DMS53 treated with DMSO at 0.1 percent for 48 hours (cell line): Measurements from ENCODE around the gene DENND4C.
"Not testable (repeated sequence)": the region's sequence is repeated elsewhere in the genome, so short reads cannot be mapped to it uniquely, and the experiment has no call there.

ENCODE experiments used
- DNase-seq: peaks from one replicate; lab custom pipeline; 2025; ENCODE audit not compliant: unreplicated experiment; lab: John Stamatoyannopoulos, UW

Gene DENND4C

GRCh38 chr9:19408693-19409400 is 178.4 kb downstream of the DENND4C start, which contains the start of gene ACER2:
Gene ACER2, plus strand, starts transcription at chr9:19409009. Its CDS starts 76 bp downstream, at chr9:19409085.
- peak; percentile 77 for DNase-seq

DNA sequence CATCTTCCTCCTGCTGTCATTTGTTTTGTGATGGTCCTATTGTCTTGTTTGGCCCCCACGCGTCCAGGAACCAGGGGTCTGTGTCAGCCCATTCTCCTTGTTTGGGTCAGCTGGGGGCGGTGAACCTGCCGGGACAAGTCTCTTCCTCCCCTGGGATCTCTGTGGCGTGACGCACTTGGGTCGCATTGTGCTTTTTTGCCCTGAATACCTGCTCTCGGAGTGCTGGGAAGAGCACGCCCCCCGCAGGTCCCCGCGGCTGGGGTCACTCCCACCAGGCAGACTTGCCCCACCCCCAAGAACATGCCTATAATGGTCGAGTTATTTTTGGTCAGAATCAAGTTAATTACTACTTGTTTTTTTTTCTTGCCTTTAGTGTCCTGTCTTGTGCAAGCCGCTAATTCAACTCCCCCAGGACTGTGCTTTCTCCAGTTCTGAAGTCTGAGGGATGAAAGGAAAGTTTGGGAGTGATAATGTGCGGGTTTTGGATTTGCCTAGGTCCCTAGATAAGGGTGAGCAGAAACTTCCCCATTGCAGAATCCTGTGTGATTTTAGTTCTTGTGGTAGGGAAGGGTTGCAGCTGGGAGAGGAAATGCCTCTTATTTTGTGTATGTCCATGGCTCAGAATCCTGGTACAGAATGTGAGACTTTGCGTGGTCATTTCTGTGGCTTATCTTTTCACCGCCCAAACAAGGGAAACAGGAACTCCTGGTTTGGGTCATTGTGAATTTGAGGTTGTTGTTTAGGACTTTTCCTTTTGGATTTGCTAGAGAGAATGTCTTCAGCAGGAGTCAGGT is 179.1 kb downstream of the DENND4C start:
- DNase-seq: no peak

- no peak for DNase-seq
Measured at GRCh38 chr9:19410195-19410503, 179.7 kb downstream of the DENND4C start.

DNA sequence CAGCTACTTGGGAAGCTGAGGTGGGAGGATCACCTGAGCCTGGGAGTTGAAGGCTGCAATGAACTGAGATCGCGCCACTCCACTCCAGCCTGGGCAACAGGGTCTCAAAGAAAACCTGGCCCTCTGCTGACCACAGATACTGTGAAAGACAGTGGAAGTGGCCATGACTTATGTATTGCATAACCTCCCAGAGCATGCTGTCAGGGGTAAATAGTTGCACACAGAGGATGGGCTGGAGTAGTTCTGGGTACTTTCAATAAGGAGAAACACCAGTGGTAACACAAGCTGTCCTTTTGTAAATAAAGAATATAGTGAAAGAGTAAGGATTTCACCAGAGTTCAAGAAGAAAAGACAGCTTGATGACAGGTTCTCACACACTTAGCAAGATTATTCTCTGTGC is 180.1 kb downstream of the DENND4C start:
- DNase-seq: no peak

GRCh38 chr9:19411316-19411715 is 180.8 kb downstream of the DENND4C start:
- DNase-seq: no peak

DNA sequence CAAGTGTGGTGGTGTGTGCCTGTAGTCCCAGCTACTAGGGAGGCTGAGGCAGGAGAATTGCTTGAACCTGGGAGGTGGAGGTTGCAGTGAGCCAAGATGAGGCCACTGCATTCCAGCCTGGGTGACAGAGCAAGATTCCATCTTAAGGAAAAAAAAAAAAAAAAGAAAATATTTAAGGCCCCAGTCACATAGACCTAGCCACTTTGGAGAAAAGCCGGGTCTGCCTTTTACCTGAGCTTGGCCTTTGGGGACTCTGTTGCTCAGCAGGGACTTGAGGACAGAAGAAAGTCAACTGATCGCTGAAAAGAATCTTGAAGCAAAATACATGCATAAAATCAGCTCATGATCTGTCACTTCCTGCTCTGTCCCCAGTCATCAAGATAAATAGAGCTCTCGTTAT is 183.0 kb downstream of the DENND4C start:
- not testable (repeated sequence) for DNase-seq

DNA sequence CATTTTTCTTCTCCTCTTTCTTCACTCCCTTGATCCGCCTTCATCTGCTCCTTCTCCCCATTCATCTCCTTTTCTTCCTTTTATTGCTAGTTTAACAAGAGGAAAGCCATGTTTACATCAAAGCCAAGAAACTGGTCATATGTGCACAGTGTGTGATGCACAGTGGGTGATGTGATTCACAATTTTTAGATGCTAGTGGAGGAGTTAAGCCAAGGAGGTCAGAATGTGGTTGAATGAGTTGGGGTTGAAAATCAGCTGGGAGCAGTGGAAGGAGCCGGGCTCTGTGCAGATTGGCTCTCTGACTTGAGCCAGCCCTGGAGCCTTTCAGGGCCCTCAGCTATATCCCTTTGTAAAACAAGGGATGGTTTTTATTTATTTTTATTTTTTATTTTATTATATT is 185.7 kb downstream of the DENND4C start:
- no peak for DNase-seq

DNA sequence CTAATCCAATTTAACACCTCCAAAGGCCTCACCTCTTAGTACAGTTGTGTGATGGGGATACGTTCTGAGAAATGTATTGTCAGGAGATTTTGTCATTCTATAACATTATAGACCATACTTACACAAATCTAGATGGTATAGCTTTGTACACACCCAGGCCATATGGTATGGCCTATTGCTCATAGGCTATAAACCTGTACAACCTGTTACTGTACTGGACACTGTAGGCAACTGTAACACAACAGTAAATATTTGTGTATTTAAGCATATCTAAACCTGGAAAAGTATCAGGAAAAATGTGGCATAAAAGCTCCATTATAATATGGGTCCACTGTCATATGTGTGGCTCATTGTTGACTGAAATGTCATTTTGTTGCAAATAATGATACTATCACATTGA is 190.4 kb downstream of the DENND4C start:
- DNase-seq: no peak
